GM12892 (cell line): Measurements from ENCODE around the gene PRKCH.

Source experiments
- POLR2AphosphoS5 ChIP-seq: IDR thresholded peaks from 2 replicates; pipeline ENCODE4 v1.6.1; 2011; ENCODE audit warnings: low read depth, low read length, control low read depth
- TAF1 ChIP-seq: IDR thresholded peaks from 2 replicates; pipeline ENCODE4 v1.6.1; 2011; ENCODE audit warnings: low read depth, mild to moderate bottlenecking, control low read depth, low read length, borderline replicate concordance

DNA sequence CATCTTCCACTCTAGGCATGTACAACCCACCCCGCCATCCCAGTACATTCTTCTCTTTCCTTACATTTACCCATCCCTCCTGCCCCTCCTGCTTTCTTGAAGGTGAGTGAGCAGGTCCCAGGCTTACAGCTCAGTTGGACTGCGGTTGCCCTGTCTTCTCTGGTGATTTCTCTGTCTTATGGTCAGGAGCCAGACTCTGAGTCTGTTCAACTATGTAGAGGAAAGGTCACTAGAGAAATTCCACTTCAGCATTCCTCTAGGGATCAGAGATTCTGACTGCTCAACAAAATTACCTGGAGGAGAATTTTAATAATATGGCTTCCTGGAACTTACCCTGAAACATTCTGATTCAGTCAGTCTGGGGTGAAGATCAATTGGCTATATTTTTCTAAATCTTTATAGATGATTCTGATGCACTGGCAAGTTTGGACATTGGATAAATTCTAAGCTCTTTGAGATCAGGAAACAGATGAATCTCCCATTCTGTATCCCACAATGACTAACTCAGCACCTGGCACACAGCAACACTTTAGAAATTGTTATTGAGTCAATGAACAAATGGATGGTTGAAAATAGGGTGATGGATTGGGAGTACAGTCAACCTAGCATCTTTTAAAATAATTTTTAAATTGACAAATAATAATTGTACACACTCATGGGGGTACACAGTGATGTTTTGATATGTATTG lies 245.3 kb downstream of the PRKCH start:
- no peak for TF ChIP-seq TAF1
- TF ChIP-seq POLR2AphosphoS5: no peak
